ENCODE results near the gene LIM2. TPM values are rescaled to one million over a fixed set of nuclear protein-coding genes. Genes with fewer than 3 reads are reported as not detected.

Gene LIM2
- total and polyA plus RNA-seq, 2 of the 4 experiments (the other 2 are of a cell fraction), result not detected

- CTCF ChIA-PET, result interaction anchor here (0.6 to 1.1 kb wide), 2 partner anchors 10 to 19 kb away, joined by 3 to 5 read pairs; no protein-coding TSS in a partner anchor
- H3K14ac ChIP-seq (replicated peaks; ENCODE audit: low read depth, low read length), result no peak overlapping the region; the same call in 1 of the 2 replicates
- peak overlapping the region; percentile 51 for H2BK5ac ChIP-seq (ENCODE audit: low read depth, low read length, poor library complexity, severe bottlenecking)
- 0% methylated on average over 21 of the region's 107 CpGs; no CpG with 5 or more reads in 1 of the 2 experiments for WGBS, 2 experiments (ENCODE audit: extremely low coverage in 2 of 2, insufficient read length in 1 of 2)
- POLR2A ChIA-PET (ENCODE audit: unreplicated experiment), result interaction anchor here (0.5 to 0.6 kb wide), 3 partner anchors 18 to 28 kb away, joined by 3 to 5 read pairs (median 4); partner anchors contain the start of gene ETFB
- H3K18ac ChIP-seq (ENCODE audit: low read depth, low read length), result no peak overlapping the region
- peak overlapping the region; percentile 92 for H3K4me2 ChIP-seq (ENCODE audit: low read depth, low read length)
- intact Hi-C loops (cut with micrococcal nuclease), result loop anchor here (1.0 to 5.0 kb wide), 6 partner anchors 26 to 437 kb away; partner anchors contain the start of gene ETFB
- H3K9me3 ChIP-seq (ENCODE audit: control insufficient read depth, insufficient read depth, low read length), result no peaks in the 10 kb centered on the region
- H3K23ac ChIP-seq (ENCODE audit: low read depth, low read length), result peak overlapping the region; percentile 24; the same call in 1 of the 2 replicates
- H3K9ac ChIP-seq (ENCODE audit: low read depth, low read length), result peak overlapping the region; percentile 48; the same call in 1 of the 2 replicates
- no peaks in the 10 kb centered on the region for H3K79me1 ChIP-seq (ENCODE audit: low read depth in 1 of 2, low read length in 2 of 2)
- peak; percentile 93 for ATAC-seq (ENCODE audit: low read depth)
- peak overlapping the region; percentile 20; the same call in 1 of the 2 replicates for H3K4ac ChIP-seq (ENCODE audit: low read depth, low read length)
- peak overlapping the region; percentile 22 to 53; a peak in 2 of 4 replicates for H4K8ac ChIP-seq (ENCODE audit: low read depth in 2 of 2, low read length in 2 of 2)
- H2BK120ac ChIP-seq (ENCODE audit: low read depth, low read length), result no peak overlapping the region
- no peaks in the 10 kb centered on the region for H4K20me1 ChIP-seq (ENCODE audit: insufficient read depth, low read length)
- H3K56ac ChIP-seq (ENCODE audit: extremely low read depth, insufficient read depth, low read length), result no peak overlapping the region
- peak; percentile 95 for DNase-seq
- H3K4me3 ChIP-seq (ENCODE audit: insufficient read depth, low read depth, low read length), result peak overlapping the region; percentile 70
- no peak overlapping the region for H2BK20ac ChIP-seq (ENCODE audit: low read depth, low read length)
- no TSS peak for BruUV-seq (replicated peaks)
- H2BK15ac ChIP-seq (ENCODE audit: low read depth, low read length), result no peak overlapping the region
- peak overlapping the region; percentile 76 for H2AK9ac ChIP-seq (replicated peaks; ENCODE audit: low read depth, low read length, poor library complexity)
- peak overlapping the region; percentile 2; the same call in 1 of the 2 replicates for H3K27ac ChIP-seq (ENCODE audit: insufficient read depth, low read length)
- H3K9me1 ChIP-seq (ENCODE audit: insufficient read depth, low read length), result 0 out of 2 replicates have a peak, but pooled peaks cover 4% of the 10 kb centered on the region
- no peak overlapping the region for H4K5ac ChIP-seq (ENCODE audit: low read depth, low read length)
- H2AFZ ChIP-seq (replicated peaks; ENCODE audit: low read length, poor library complexity), result peak overlapping the region; percentile 98
- dilution Hi-C loops (cut with HindIII; ENCODE audit: low sequenced_read_pairs, unreplicated experiment), result no loop called here
- in situ Hi-C loops (cut with MboI; ENCODE audit: low sequenced_read_pairs), result no loop called here
- H4K91ac ChIP-seq (ENCODE audit: insufficient read depth, low read depth, low read length), result 0 out of 2 replicates have a peak overlapping the region, but pooled peaks have one; percentile 6
- peaks cover 5% of the 10 kb centered on the region; the same call in 1 of the 2 replicates for H3K36me3 ChIP-seq (ENCODE audit: control insufficient read depth, insufficient read depth, low read length)
- H3K27me3 ChIP-seq (ENCODE audit: control insufficient read depth, insufficient read depth, low read length), result no peaks in the 10 kb centered on the region
- TF ChIP-seq ELK1 (IDR thresholded peaks at IDR 0.05; ENCODE audit: borderline replicate concordance, low read depth, low read length) (no peak), MAFK (IDR thresholded peaks at IDR 0.05; ENCODE audit: low read depth, low read length) (no peak), CEBPB (IDR thresholded peaks at IDR 0.05; ENCODE audit: low read depth, low read length) (no peak), SMC3 (IDR thresholded peaks at IDR 0.05; ENCODE audit: low read depth, low read length) (no peak; the same call in 1 of the 2 replicates), MXI1 (IDR thresholded peaks at IDR 0.05; ENCODE audit: borderline replicate concordance, low read depth, low read length) (peak; percentile 64; the same call in 1 of the 2 replicates), MAZ (IDR thresholded peaks at IDR 0.05; ENCODE audit: borderline replicate concordance, low read depth, low read length) (peak; percentile 62; the same call in 1 of the 2 replicates), RAD21 (IDR thresholded peaks at IDR 0.05; ENCODE audit: low read length) (peak; percentile 26; the same call in 1 of the 2 replicates), BHLHE40 (IDR thresholded peaks at IDR 0.05; ENCODE audit: low read depth, low read length) (peak; percentile 96), POLR2A (IDR thresholded peaks at IDR 0.05; ENCODE audit: low read depth, low read length) (peak; percentile 79), USF2 (IDR thresholded peaks at IDR 0.05; ENCODE audit: low read depth, low read length) (peak; percentile 93), CTCF (conservative IDR thresholded peaks at IDR 0.05; ENCODE audit: low read depth, low read length) (peak; percentile 33)
- no peaks in the 10 kb centered on the region for H3K4me1 ChIP-seq (ENCODE audit: control insufficient read depth, insufficient read depth, low read length)
- no peak overlapping the region for H2AK5ac ChIP-seq (ENCODE audit: low read depth, low read length)
Observed at GRCh38 chr19:51339687-51340656, 47.8 kb downstream of the LIM2 start.

Measured in IMR-90 (cell line).